GM18873 (cell line): Measurements from ENCODE around the gene EXOC3L4.
"Not testable (repeated sequence)": the region's sequence is repeated elsewhere in the genome, so short reads cannot be mapped to it uniquely, and the experiment has no call there.

ENCODE experiments used
- ATAC-seq: cut with Tn5 transposase; IDR thresholded peaks from one replicate; pipeline ENCODE4 v1.9.1; 2021; ENCODE audit warnings: mild to moderate bottlenecking, moderate library complexity, moderate number of reproducible peaks; ENCODE audit not compliant: unreplicated experiment, low FRiP score

The EXOC3L4 gene

DNA sequence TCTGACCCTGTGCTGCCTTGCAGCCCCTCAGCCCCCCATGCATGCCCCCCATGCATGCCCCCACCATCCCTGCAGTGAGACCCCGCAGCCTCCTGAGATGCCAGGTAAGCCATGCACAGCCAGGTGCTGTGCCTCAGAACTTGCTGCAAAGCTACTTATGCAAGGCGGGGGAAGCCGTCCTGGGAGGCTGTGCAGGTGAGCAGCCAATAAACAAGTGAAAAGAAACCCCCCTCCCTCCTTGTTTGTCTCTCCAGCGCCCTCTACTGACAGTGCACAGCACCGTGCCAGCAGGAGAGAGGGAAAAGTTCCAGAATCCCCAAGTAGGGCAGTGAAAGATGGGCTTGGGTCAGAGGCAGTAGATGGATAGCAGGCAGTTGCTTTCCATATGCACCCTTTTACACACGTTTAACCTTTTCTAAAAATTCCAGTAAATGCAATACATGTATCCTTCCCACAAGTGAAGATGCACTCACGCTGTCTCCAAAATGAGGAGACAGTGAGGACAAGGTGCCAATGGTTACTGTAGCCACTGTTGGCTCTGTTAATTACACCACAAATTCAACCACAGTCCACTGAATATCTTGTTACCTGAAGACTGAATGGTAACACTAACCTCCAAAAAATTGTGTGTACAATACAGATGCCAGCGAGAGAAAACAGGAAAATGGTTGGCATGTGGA is 46.7 kb downstream of the EXOC3L4 start:
- ATAC-seq, result no peak

DNA sequence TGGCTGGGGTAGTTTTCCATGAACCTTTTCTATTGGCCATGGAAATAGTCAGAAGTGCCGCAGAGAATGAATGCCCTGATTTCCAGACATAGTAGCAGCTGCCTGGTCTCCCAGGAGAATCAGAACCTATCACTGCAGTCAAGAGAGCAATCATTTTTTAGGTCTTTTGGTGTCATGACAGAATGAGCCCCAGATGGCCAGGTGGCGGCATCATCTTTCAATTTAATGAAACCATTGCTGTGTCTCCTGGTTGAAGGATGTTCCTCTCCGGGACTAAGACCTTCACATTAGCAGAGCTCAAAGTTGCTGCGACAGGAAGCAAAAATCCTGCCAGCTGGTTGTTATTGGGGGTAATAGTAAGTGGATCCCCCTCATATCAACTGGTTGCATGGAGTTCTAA is 47.5 kb downstream of the EXOC3L4 start:
- no peak for ATAC-seq

DNA sequence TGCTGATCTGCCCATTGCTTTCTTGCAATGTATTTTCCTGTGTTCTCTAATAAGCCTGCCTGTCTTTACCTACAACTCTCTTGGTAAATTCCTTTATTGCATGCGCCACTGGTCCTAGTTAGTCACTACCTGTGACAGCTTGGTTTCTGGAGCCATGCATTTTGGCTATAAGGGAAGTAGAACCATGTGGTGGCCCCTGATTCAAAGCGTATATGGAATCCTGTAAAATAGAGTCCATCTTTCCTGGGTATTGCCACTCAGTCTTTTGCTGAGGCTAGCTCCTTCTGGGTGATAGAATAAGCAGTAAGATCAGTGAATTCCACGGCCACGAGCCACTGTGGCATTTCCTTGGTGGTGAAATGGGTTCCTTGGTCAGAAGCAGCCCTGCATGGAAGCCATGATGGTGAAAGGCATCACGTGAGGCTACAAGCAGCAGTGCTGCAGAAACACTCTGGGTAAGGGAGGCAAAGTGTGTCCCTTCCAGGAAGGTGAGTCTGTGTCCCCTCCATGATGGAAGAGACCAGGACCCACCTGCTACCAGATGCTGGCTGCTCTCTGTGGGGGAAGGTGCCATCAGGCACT is 48.3 kb downstream of the EXOC3L4 start:
- ATAC-seq, result no peak

DNA sequence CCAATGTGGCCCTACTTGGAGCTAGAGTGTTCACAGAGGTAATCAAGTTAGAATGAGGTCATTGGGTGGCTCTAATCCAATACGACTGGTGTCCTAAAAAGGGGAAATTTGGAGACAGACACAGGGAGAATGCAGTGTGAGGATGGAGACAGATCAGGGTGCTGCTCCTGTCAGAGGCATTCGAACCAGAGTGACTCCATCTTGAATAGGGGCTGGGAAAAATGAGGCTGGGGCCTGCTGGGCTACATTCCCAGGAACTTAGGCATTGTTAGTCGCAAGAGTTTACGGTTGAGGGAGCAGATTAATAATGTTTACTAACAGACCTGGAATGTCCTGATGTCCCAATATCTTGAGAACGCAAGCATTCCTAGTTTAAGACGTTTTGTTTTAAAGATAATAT is 49.0 kb downstream of the EXOC3L4 start:
- no peak for ATAC-seq

DNA sequence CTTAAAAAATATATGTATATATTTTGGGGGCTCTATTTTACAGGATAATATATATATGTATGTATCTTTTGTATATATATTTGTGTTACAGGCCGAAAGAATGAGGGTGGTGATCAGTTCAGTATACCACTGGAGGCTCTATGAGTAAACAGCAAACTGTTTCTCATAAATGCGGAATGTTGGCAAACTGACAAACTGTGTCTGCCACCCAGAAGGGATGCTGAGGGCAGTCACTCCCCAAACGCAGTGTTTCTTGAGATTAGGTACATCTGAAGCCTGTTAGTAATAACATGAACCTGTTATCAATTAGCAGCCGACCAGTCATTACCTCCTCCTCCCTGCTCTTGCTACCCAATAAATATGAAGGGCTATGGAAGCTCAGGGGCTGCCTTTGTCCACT is 49.6 kb downstream of the EXOC3L4 start:
- ATAC-seq, result no peak

DNA sequence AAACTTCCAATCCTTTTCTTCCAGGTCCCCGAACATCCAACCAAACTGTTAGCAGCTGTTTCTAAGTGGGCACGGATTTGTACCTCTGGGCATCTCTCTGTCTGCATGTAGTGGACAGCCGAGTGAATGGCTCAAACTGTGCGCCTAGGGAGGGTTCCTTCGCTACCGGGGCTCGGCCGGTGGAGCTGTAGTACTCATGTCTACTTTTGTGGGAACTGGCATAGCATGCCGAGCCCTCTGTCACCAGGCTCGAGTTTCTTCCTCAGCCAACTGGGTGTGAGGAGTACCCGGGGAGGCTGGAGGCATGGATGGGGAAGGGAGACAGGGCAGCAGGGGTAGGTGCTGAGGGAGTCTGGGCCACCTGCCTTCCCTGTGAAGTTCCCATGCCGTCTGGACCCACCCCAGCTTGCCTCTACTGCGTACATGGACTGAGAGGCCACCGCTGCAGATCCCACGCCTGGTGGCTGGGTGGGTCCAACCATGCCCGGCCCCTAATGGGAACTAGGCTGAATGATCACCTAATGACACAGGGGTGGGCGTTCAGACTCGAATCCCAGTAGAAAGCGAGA is 51.7 kb downstream of the EXOC3L4 start:
- ATAC-seq, result no peak

DNA sequence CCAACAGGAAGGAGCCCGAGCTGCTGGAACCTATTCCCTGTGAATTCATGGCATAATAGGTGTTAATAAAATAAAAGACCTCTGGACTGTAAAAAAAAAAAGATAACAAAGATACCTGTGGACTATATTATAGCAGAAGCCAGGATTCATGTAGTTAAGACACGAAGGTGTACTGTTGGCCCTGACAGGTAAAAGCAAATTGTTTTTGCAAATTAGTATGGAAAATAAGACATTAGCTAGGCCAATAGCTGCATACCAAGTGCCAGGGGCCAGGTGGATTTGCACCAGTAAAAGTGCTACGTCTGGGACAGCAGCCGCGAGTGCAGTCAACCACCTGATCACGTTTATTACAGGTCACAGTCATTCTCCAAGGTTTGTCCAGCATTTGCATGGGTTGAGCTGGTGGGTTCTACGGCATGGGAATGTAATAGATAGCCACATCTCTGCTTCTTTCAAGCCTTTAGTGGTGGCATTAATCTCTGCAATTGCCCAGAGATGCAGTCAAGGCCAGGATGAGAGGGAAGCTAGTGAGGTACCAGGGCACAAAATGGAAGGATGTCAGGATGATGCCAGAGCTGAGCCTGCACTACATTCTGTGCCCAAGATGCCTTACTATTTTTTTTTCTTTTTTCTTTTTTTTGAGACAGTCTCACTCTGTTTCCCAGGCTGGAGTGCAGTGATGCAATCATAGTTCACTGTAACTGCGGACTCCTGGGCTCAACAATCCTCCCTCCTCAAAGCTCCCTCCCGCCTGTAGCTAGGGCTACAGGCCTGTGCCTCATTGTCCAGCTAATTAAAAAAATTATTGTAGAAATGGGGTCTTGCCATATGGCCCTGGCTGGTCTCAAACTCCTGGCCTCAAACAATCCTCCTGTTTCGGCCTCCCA is 55.1 kb downstream of the EXOC3L4 start:
- ATAC-seq, result no peak

DNA sequence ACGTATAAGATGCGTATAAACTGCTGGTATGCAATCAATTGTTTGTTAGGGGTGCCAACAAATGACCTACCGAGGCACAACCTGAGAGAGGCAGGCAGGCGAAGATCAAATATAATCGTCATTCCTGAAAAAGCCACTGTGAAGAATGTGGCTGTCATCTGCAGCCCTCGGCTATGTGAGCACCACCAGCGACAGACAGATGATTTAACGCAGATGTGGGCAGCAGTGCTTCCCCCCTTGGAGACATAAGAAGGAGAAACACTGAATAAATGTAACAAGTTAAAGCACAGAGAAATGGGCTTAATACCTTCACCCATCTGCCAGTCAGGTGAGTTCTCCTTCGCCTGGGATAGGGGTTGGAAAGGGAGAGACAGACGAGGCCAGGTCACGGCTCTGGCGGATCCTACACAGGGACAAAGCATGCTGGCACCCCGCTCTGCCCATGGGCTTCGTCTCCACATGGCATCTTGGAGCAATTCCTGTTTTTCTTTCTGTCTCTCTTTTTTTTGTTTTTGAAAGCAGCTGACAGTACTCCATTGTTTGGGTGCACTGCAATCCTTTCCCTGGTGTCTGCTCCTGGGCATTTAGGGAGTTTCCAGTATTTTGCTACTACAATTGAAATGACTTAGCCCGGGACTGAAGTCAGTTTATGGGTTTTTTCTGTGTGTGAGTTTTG is 56.9 kb downstream of the EXOC3L4 start:
- no peak for ATAC-seq

DNA sequence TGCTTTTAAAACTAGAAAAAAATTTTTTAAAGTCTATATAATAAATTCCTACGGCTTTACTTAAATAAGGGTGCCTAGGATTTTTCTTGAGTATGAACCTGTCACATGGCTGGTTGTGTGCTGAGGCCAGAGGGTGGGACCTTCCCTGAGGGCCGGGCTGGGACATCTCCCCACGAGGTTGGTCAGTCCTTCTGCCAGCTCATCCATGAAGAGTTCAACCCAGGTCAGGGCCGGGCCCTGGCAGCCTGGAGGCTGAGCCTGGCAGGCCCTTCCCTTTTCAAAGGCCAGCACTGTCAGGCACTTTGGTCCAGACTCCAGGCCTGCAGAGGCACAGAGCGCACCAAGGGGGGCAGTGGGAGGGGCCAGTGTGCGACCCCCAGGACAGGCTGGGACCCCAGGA is 60.5 kb downstream of the EXOC3L4 start:
- ATAC-seq, result no peak

DNA sequence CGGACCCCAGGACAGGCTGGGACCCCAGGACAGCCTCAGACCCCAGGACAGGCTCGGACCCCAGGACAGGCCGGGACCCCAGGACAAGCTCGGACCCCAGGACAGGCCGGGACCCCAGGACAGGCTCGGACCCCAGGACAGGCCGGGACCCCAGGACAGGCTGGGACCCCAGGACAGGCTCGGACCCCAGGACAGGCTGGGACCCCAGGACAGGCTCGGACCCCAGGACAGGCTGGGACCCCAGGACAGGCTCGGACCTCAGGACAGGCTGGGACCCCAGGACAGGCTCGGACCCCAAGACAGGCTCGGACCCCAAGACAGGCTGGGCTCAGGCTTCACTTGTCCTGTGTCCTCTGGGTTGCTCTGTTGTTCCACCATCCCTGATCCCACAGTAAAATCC is 60.9 kb downstream of the EXOC3L4 start:
- ATAC-seq, result not testable (repeated sequence)

DNA sequence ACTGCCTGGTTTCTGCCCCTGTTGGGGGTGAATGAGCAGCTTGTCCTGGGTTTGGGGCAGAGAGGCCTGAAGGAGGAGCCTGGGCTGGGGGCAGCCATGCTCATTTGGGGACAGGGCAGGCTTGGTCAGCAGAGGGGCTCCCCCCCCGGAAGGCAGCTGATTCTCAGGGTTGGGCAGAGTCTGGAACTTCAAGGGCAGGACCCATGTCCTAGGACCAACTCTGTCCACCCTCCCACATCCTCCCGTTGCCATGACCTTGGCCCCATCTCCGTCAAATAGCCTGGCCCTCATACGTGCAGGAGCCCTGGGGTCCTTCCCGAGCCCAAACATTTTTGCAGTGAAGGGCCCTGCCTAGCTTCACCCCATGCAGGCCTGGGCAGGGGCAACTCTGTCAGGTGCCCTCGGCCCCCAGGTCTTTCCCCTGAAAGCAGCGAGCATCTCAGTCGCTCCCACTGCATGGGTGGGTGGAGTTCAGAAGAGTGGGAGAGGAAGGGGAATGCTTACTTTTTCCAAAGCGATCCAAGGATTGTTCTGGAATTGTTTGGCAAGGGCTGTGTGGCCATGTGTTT is 61.4 kb downstream of the EXOC3L4 start:
- ATAC-seq, result no peak

DNA sequence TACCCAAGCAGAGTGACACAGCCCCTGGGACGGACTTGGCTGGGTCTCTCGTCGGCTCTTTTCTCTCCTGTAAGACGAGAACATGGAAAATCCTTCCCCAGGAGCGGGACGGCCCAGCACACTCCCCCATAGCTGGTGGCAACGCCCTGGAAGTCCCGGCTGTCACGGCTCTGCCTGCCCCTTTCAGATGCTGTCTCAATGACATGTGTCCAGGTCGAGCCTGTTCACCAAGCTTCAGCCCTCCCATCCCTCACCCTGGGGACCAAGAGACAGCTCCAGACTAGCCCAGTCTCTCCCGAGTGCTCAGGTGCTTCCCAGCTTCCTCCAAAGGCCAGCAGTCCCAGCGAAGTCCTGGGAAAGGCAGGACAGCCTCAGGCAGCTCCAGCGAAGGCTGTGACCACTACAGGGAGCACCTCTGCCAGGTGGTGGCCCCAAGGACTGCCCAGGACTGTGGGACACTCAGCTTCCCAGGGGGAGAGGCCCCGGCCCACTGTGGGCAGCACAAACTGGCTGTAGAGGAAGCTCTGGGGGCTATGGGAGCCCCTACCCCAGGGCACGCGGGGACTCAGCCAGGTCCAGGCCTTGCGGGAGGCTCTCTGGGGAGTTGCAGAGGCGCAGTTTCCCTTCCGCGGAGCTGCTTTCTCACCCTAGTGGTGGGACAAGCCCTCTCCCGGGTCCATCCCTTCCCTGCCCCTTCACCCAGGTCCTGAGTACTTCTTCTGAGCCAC is 62.3 kb downstream of the EXOC3L4 start:
- no peak for ATAC-seq

DNA sequence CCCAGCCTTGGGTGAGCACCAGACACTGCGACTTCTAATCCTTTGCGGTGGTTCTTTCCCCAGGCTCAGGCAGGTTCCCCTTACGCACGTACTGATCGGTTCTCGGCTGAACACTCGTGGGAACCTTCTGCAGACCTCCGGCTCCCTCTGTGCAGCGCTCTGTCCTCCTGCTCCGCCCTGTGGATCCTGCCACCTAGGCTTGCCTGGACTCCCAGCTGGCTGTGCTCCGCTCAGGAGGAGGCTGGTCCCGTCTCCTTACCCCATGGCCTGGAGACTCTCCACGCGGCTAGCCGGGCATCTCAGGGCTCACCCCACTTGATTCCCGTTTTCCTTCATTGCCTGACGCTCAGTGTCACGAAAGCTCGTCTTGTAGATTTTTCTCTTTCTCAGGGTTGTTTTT is 63.4 kb downstream of the EXOC3L4 start:
- no peak for ATAC-seq

DNA sequence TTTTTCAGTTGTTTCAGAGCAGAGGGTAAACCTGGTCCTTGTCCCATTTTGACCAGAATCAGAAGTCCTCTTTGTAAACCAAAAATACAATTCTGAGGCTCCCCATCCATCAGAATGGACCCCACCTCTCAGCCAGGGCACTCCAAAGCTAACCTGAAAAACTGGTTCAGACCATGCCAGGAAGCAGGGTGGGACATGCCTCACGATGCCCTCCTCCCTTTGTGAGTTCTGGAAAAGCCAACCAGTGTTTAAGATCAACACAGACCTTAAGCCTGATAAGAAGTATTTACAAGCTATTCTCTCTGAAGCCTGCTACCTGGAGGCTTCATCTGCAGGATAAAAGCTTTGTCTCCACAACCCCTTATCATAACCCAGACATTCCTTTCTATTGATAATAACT is 64.2 kb downstream of the EXOC3L4 start:
- no peak for ATAC-seq
